ENCODE data around the gene FOXN3. TPM values are rescaled to one million over a fixed set of nuclear protein-coding genes. Genes with fewer than 3 reads are reported as not detected.
A peak's percentile ranks its signal among the peaks of the same experiment; 100 is the strongest.

The FOXN3 gene
- total RNA-seq, 4 donors from 2014 or later = 66.1 to 130 (median 109) TPM

DNA sequence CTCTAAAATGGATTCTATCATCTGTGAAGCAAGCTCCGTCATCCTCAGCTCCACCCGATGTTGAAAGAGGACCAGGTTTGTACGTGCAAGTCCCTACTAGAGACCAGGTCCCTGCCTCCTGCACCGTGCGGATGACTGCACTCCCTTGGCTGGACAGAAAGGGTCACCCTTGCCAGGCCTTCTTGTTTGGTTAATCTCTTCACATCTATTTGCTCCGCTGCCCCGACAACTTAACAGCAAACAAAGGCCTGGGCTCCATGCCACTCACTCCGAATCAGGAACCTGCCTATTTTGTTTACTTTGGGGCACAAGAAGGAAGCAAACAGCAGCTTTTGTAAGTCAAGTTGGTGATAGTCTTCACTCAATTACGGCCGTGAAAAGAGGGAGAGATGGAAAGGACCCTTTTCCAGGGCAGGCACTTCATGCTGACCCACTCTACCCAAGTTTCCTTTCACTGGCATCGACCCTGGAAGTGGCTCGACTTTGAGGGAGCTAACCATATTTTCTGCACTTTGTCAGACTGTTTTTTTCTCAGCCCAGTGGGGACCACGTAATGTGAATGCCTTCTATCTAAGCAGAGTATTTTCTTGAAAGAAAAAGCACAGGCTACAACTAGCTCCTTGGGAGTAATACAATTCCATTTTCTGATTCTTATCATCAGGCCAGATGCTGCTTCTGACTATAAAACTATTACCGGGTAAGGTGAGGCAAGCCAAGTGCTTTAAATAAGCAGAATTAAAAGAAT, 202.6 kb downstream of the FOXN3 start:
- 32 to 51% methylated on average over 6 to 14 of the region's 14 CpGs for WGBS, 2 donors (ENCODE audit: low coverage in 1 of 2)
- Histone ChIP-seq H3K4me3 (no peak overlapping the region), H3K4me1 (peaks cover 13 to 31% (median 14%) of the 10 kb centered on the region in 4 donors), H3K27ac (peak overlapping the region in 3 of 4 donors; percentile 6 to 47 (median 23)), H3K9me3 (no peaks in the 10 kb centered on the region), H3K36me3 (no peaks in the 10 kb centered on the region), H3K27me3 (no peaks in the 10 kb centered on the region)
- DNase-seq = peak; percentile 61
- intact Hi-C loops (cut with DNase I; ENCODE audit: low total_unique reads) = no loop called here
- TF ChIP-seq POLR2A (IDR thresholded peaks at IDR 0.05) = no peak
- no peak for TF ChIP-seq POLR2AphosphoS5 (IDR thresholded peaks at IDR 0.05)
- no peak for TF ChIP-seq EP300 (IDR thresholded peaks at IDR 0.05; ENCODE audit: low read depth)
- TF ChIP-seq, protein P1, sequence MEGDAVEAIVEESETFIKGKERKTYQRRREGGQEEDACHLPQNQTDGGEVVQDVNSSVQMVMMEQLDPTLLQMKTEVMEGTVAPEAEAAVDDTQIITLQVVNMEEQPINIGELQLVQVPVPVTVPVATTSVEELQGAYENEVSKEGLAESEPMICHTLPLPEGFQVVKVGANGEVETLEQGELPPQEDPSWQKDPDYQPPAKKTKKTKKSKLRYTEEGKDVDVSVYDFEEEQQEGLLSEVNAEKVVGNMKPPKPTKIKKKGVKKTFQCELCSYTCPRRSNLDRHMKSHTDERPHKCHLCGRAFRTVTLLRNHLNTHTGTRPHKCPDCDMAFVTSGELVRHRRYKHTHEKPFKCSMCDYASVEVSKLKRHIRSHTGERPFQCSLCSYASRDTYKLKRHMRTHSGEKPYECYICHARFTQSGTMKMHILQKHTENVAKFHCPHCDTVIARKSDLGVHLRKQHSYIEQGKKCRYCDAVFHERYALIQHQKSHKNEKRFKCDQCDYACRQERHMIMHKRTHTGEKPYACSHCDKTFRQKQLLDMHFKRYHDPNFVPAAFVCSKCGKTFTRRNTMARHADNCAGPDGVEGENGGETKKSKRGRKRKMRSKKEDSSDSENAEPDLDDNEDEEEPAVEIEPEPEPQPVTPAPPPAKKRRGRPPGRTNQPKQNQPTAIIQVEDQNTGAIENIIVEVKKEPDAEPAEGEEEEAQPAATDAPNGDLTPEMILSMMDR (IDR thresholded peaks at IDR 0.05) = peak in 1 of 5 experiments; percentile 13
- in situ Hi-C loops (cut with MboI; ENCODE audit: low pct_ligation_motif_present in 1 of 4, low pct_unique_long_range_greater_than_20kb in 1 of 4, low sequenced_read_pairs in 3 of 4) = no loop called here

DNA sequence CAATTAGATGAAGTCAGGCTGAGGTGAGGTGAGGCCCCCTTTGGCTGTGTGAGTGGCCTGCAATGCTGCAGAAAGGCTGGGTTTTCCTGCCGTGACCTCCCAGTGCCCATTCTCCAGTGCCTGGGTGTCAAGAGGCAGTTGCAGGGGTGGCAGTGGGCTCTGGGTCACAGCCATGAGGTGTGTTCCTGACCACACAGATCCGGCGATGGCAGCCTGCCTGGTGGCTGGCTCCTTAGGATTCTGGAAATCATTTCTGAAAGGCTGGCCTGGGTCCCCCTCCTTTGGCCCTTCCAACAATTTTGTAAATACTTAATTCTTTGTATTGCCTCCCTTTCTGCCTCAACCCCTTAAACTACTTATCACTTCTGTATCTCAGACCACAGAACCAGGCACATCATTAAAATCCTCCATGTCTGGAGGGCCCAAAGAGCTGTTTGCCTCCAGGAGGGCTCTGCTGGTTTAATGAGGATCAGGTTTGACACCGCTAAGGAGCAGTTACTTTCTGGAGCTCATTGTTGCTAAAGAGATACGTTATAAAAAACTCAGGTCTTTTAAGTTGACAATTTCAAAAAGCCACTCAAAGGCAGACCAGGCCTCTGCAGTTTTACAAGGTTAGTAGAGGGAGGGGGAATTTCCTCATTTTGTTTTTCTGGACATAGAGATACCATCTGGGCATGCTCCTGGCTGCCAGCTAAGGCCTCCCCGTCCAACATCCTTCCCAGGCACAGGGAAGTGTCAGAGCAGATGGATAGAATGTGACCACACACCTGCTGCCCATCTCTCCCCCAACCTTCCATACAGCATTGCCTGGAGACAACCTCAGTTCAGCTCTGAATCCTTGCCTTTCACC, 204.4 kb downstream of the FOXN3 start:
- TF ChIP-seq POLR2A (IDR thresholded peaks at IDR 0.05) (no peak), EP300 (IDR thresholded peaks at IDR 0.05; ENCODE audit: low read depth) (no peak), POLR2AphosphoS5 (IDR thresholded peaks at IDR 0.05) (no peak)
- TF ChIP-seq, protein P1 (IDR thresholded peaks at IDR 0.05) = no peak
- Histone ChIP-seq H3K36me3 (no peaks in the 10 kb centered on the region), H3K27me3 (no peaks in the 10 kb centered on the region), H3K4me3 (no peak overlapping the region), H3K9me3 (no peaks in the 10 kb centered on the region), H3K4me1 (peaks cover 13 to 31% (median 14%) of the 10 kb centered on the region in 4 donors), H3K27ac (no peak overlapping the region)
- in situ Hi-C loops (cut with MboI; ENCODE audit: low pct_ligation_motif_present in 1 of 4, low pct_unique_long_range_greater_than_20kb in 1 of 4, low sequenced_read_pairs in 3 of 4) (no loop called here), intact Hi-C loops (cut with DNase I; ENCODE audit: low total_unique reads) (no loop called here)
- 74% methylated on average over 6 of the region's 6 CpGs; no CpG with 5 or more reads in 1 of the 2 donors for WGBS, 2 donors (ENCODE audit: low coverage in 1 of 2)
- no peak for DNase-seq

DNA sequence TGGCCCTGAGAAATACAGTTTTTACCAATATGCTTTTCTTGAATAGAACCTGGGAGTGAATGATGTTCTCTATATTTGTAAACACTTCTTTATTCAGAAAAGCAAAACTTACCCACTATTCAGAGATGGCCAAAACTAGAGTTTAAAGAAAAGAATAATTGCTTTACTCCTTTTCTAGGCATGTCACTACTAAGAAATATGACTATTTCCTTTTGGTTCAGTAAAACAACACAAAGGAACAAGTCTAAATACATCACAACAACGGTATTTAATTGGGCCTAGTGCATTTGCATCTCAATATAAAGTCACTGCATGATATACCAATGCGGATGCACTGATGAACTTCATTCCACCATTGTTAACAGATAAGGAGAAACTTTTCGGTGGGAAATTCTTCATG, 207.5 kb downstream of the FOXN3 start:
- in situ Hi-C loops (cut with MboI; ENCODE audit: low pct_ligation_motif_present in 1 of 4, low pct_unique_long_range_greater_than_20kb in 1 of 4, low sequenced_read_pairs in 3 of 4) (no loop called here), intact Hi-C loops (cut with DNase I; ENCODE audit: low total_unique reads) (no loop called here)
- WGBS, 2 donors (ENCODE audit: low coverage in 1 of 2) = 86 to 100% methylated on average over 3 of the region's 3 CpGs
- DNase-seq = no peak
- H3K27me3 ChIP-seq = no peaks in the 10 kb centered on the region
- no peak overlapping the region for H3K27ac ChIP-seq
- no peaks in the 10 kb centered on the region for H3K36me3 ChIP-seq
- no peak for TF ChIP-seq POLR2A (IDR thresholded peaks at IDR 0.05)
- TF ChIP-seq POLR2AphosphoS5 (IDR thresholded peaks at IDR 0.05) = no peak
- TF ChIP-seq, protein P1 (IDR thresholded peaks at IDR 0.05) = no peak
- TF ChIP-seq EP300 (IDR thresholded peaks at IDR 0.05; ENCODE audit: low read depth) = no peak
- no peaks in the 10 kb centered on the region for H3K9me3 ChIP-seq
- H3K4me3 ChIP-seq = no peak overlapping the region
- peaks cover 3 to 8% (median 5%) of the 10 kb centered on the region in 4 donors for H3K4me1 ChIP-seq

GRCh38 chr14:89207925-89208328, 209.1 kb downstream of the FOXN3 start:
- intact Hi-C loops (cut with DNase I; ENCODE audit: low total_unique reads) (no loop called here), in situ Hi-C loops (cut with MboI; ENCODE audit: low pct_ligation_motif_present in 1 of 4, low pct_unique_long_range_greater_than_20kb in 1 of 4, low sequenced_read_pairs in 3 of 4) (no loop called here)
- Histone ChIP-seq H3K4me1 (no peaks in the 10 kb centered on the region), H3K4me3 (no peak overlapping the region), H3K27ac (no peak overlapping the region), H3K9me3 (no peaks in the 10 kb centered on the region), H3K27me3 (no peaks in the 10 kb centered on the region), H3K36me3 (no peaks in the 10 kb centered on the region)
- WGBS, 2 donors (ENCODE audit: low coverage in 1 of 2) = 73 to 79% methylated on average over 3 to 7 of the region's 7 CpGs
- no peak for DNase-seq
- TF ChIP-seq EP300 (IDR thresholded peaks at IDR 0.05; ENCODE audit: low read depth) (no peak), POLR2A (IDR thresholded peaks at IDR 0.05) (no peak), POLR2AphosphoS5 (IDR thresholded peaks at IDR 0.05) (no peak)
- TF ChIP-seq, protein P1 (IDR thresholded peaks at IDR 0.05) = no peak

All from transverse colon (tissue), 4 donors.